Glutamatergic neuron (in vitro differentiated cells): Measurements from ENCODE around the gene SCUBE1. TPM values are rescaled to one million over a fixed set of nuclear protein-coding genes. Genes with fewer than 3 reads are reported as not detected.

Source experiments
- DNase-seq: peaks from one replicate; pipeline ENCODE4 v3.0.0; 2022
- H3K27ac Mint-ChIP-seq: one replicate; pipeline ENCODE4 v1.8.0; 2020; ENCODE audit warnings: mild to moderate bottlenecking, mixed read lengths, inconsistent platforms; ENCODE audit not compliant: unreplicated experiment
- H3K27me3 Mint-ChIP-seq: one replicate; pipeline ENCODE4 v1.8.0; 2020; ENCODE audit warnings: mild to moderate bottlenecking, moderate library complexity, mixed read lengths, inconsistent platforms; ENCODE audit not compliant: unreplicated experiment
- H3K36me3 Mint-ChIP-seq: one replicate; pipeline ENCODE4 v1.8.0; 2020; ENCODE audit warnings: mild to moderate bottlenecking, mixed read lengths, inconsistent platforms; ENCODE audit not compliant: unreplicated experiment
- H3K4me1 Mint-ChIP-seq: one replicate; pipeline ENCODE4 v1.8.0; 2020; ENCODE audit warnings: mild to moderate bottlenecking, low read depth, mixed read lengths, inconsistent platforms; ENCODE audit not compliant: unreplicated experiment
- H3K4me3 Mint-ChIP-seq: one replicate; pipeline ENCODE4 v1.8.0; 2020; ENCODE audit warnings: mild to moderate bottlenecking, mixed read lengths, inconsistent platforms; ENCODE audit not compliant: unreplicated experiment
- H3K9me3 Mint-ChIP-seq: one replicate; pipeline ENCODE4 v1.8.0; 2020; ENCODE audit warnings: mild to moderate bottlenecking, moderate library complexity, mixed read lengths, inconsistent platforms; ENCODE audit not compliant: unreplicated experiment
- CTCF ChIP-seq: fragments of 200-600 bp; sonication (generic); IDR thresholded peaks from one replicate; pipeline ENCODE4 v1.5.0; 2021; ENCODE audit not compliant: partially characterized antibody, unreplicated experiment
- total RNA-seq: library from RNA; stranded (reverse); fragmentation: NEBNext Ultra II Directional; extraction: Animal tissue kit (Norgen Biotek cat#: 25700); gene quantifications from one replicate; pipeline ENCODE4 v1.2.1, GENCODE V29; 2021; ENCODE audit not compliant: unreplicated experiment

SCUBE1 gene
- total RNA-seq, 1 donor from 2014 or later = 25.8 TPM

GRCh38 chr22:43291381-43291780, 51.8 kb downstream of the SCUBE1 start:
- H3K27me3 Mint-ChIP-seq = peaks cover 11% of the 10 kb centered on the region
- no peak for DNase-seq
- peaks cover 20% of the 10 kb centered on the region for H3K4me1 Mint-ChIP-seq
- H3K4me3 Mint-ChIP-seq = no peak overlapping the region
- no peaks in the 10 kb centered on the region for H3K36me3 Mint-ChIP-seq
- TF ChIP-seq CTCF = no peak
- no peak overlapping the region for H3K27ac Mint-ChIP-seq
- peaks cover 4% of the 10 kb centered on the region for H3K9me3 Mint-ChIP-seq

- Mint-ChIP-seq H3K36me3 (no peaks in the 10 kb centered on the region), H3K4me1 (peaks cover 17% of the 10 kb centered on the region), H3K4me3 (no peak overlapping the region), H3K9me3 (peaks cover 7% of the 10 kb centered on the region), H3K27me3 (peaks cover 13% of the 10 kb centered on the region), H3K27ac (peak overlapping the region; percentile 43)
- no peak for DNase-seq
- no peak for TF ChIP-seq CTCF
Observed at GRCh38 chr22:43289976-43290721, 53.0 kb downstream of the SCUBE1 start.

- Mint-ChIP-seq H3K36me3 (no peaks in the 10 kb centered on the region), H3K4me3 (no peak overlapping the region), H3K9me3 (peaks cover 8% of the 10 kb centered on the region), H3K27ac (no peak overlapping the region), H3K27me3 (peaks cover 9% of the 10 kb centered on the region), H3K4me1 (peaks cover 17% of the 10 kb centered on the region)
- no peak for DNase-seq
- TF ChIP-seq CTCF = no peak
Observed at GRCh38 chr22:43289531-43289963, 53.6 kb downstream of the SCUBE1 start.

- H3K27me3 Mint-ChIP-seq = peaks cover 9% of the 10 kb centered on the region
- H3K27ac Mint-ChIP-seq = no peak overlapping the region
Observed at GRCh38 chr22:43288807-43289420, 54.3 kb downstream of the SCUBE1 start.

More at GRCh38 chr22:43288807-43289420, 54.3 kb downstream of the SCUBE1 start:
- DNase-seq = no peak
- Mint-ChIP-seq H3K36me3 (no peaks in the 10 kb centered on the region), H3K9me3 (peaks cover 8% of the 10 kb centered on the region), H3K4me3 (no peak overlapping the region), H3K4me1 (peaks cover 15% of the 10 kb centered on the region)
- no peak for TF ChIP-seq CTCF
